Suprapubic skin (tissue), 4 donors: ENCODE results near the gene ROBO1. TPM values are rescaled to one million over a fixed set of nuclear protein-coding genes. Genes with fewer than 3 reads are reported as not detected.

Experiments used
- DNase-seq, 2 donors: peaks; one replicate each; pipeline ENCODE4 v3.0.0-alpha.2; 2019; ENCODE audit warnings: low spot score in 2 of 2
- H3K27ac ChIP-seq: fragments of 200-600 bp; sonication (generic); one replicate; pipeline ENCODE4 v1.5.1; 2019
- H3K27me3 ChIP-seq: fragments of 200-600 bp; sonication (generic); one replicate; pipeline ENCODE4 v1.5.1; 2019
- H3K36me3 ChIP-seq: fragments of 200-600 bp; sonication (generic); one replicate; pipeline ENCODE4 v1.5.1; 2019
- H3K4me1 ChIP-seq: fragments of 200-600 bp; sonication (generic); one replicate; pipeline ENCODE4 v1.5.1; 2019
- H3K4me3 ChIP-seq: fragments of 200-600 bp; sonication (generic); one replicate; pipeline ENCODE4 v1.5.1; 2019; ENCODE audit warnings: mild to moderate bottlenecking
- H3K9me3 ChIP-seq: fragments of 200-600 bp; sonication (generic); one replicate; pipeline ENCODE4 v1.5.1; 2019
- EP300 ChIP-seq: sonication (generic); formaldehyde crosslinking; IDR thresholded peaks from one replicate; pipeline ENCODE4 v1.6.1; 2017; ENCODE audit warnings: antibody characterized with exemption
- POLR2A ChIP-seq, 2 donors: fragments of 450-650 bp; IDR thresholded peaks; one replicate each; pipeline ENCODE4 v1.6.1; 2017; ENCODE audit warnings: antibody characterized with exemption in 2 of 2, mild to moderate bottlenecking in 2 of 2, moderate library complexity in 2 of 2
- POLR2AphosphoS5 ChIP-seq, 3 donors: sonication (generic); formaldehyde crosslinking; IDR thresholded peaks; one replicate each; pipeline ENCODE4 v1.6.1; 2017; ENCODE audit warnings: antibody characterized with exemption in 3 of 3
- WGBS: methylation state at CpG from one replicate; pipeline ENCODE4 v1.1.5; 2018; 5-methylcytosine and 5-hydroxymethylcytosine counted together
- total RNA-seq, 4 donors: library from RNA; depleted of rRNA; stranded (reverse); fragments of >200 nt; gene quantifications; one replicate each; pipeline ENCODE4 v1.1.0, GENCODE V29; 2016
- TF ChIP-seq, protein P1 (sequence below), 2 donors: fragments of 200-600 bp in 1 of 2; fragments of 450-650 bp in 1 of 2; sonication (generic) in 1 of 2; IDR thresholded peaks; one replicate each; pipeline ENCODE4 v1.5.1; 2016 to 2019; ENCODE audit warnings: antibody characterized with exemption in 2 of 2, mild to moderate bottlenecking in 1 of 2, moderate library complexity in 1 of 2

The ROBO1 gene
- total RNA-seq, 4 donors from 2014 or later: 67.7 to 80.3 (median 71.3) TPM

DNA sequence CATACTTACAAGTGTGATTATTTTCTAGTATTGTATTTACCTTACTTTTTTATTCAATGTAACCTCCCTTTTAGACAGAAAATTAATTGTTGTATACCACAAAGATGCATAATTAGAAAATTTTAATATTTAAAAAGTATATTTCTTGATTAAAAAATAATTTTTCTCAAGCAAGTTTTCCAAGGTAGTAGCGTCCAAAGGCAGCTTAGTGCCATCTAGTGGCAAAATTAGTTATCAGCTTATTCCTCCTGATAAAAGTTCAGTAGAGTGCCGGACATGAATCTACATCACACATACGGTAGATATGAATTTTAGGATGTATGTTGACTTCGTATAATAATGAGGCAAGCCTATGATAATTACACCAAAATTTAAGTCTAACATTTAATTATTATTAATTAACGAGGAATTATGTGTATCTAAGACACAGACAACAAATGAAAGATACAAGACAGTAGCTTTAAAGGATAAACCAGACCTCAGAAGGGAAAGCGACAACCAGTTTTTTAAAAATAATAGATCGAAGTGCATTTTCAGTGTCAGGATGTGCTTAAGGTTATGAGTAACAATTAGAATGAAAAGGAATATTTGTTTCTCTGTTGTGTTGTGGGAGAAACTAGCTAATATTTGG is 405.9 kb downstream of the ROBO1 start:
- no peak overlapping the region for H3K27ac ChIP-seq
- TF ChIP-seq POLR2A (IDR thresholded peaks at IDR 0.05): no peak
- TF ChIP-seq, protein P1, sequence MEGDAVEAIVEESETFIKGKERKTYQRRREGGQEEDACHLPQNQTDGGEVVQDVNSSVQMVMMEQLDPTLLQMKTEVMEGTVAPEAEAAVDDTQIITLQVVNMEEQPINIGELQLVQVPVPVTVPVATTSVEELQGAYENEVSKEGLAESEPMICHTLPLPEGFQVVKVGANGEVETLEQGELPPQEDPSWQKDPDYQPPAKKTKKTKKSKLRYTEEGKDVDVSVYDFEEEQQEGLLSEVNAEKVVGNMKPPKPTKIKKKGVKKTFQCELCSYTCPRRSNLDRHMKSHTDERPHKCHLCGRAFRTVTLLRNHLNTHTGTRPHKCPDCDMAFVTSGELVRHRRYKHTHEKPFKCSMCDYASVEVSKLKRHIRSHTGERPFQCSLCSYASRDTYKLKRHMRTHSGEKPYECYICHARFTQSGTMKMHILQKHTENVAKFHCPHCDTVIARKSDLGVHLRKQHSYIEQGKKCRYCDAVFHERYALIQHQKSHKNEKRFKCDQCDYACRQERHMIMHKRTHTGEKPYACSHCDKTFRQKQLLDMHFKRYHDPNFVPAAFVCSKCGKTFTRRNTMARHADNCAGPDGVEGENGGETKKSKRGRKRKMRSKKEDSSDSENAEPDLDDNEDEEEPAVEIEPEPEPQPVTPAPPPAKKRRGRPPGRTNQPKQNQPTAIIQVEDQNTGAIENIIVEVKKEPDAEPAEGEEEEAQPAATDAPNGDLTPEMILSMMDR (IDR thresholded peaks at IDR 0.05): peak in 1 of 2 donors; percentile 62
- DNase-seq: no peak
- H3K9me3 ChIP-seq: no peaks in the 10 kb centered on the region
- no peaks in the 10 kb centered on the region for H3K36me3 ChIP-seq
- peaks cover 9% of the 10 kb centered on the region for H3K4me1 ChIP-seq
- H3K4me3 ChIP-seq: no peak overlapping the region
- WGBS: 24% methylated on average over 7 of the region's 7 CpGs
- no peaks in the 10 kb centered on the region for H3K27me3 ChIP-seq

DNA sequence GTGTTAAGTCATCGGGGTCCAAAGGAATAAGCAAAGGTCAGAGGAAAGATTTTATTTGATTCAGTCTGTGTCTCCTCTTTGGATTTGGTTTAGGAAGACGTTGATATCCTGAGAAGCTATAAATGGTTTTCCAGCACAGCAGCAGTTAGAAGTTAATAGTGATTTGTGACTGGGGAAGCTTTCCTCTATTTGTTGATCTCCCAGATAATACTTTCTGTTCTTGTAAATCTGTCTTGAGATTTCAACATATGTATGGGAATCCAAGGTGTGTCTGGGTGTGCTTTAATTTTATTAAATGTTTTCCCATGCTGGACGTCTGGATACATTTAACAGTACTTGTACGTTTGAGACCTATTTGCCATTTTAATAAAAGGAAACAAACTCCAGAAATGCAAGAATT is 409.5 kb downstream of the ROBO1 start:
- TF ChIP-seq, protein P1 (IDR thresholded peaks at IDR 0.05): no peak
- TF ChIP-seq EP300 (no peak), POLR2A (IDR thresholded peaks at IDR 0.05) (no peak), POLR2AphosphoS5 (IDR thresholded peaks at IDR 0.05) (no peak)
- H3K9me3 ChIP-seq: no peaks in the 10 kb centered on the region
- H3K27ac ChIP-seq: no peak overlapping the region
- H3K4me1 ChIP-seq: peaks cover 9% of the 10 kb centered on the region
- no peaks in the 10 kb centered on the region for H3K27me3 ChIP-seq
- no peaks in the 10 kb centered on the region for H3K36me3 ChIP-seq
- WGBS: 61% methylated on average over 4 of the region's 4 CpGs
- no peak overlapping the region for H3K4me3 ChIP-seq
- no peak for DNase-seq

DNA sequence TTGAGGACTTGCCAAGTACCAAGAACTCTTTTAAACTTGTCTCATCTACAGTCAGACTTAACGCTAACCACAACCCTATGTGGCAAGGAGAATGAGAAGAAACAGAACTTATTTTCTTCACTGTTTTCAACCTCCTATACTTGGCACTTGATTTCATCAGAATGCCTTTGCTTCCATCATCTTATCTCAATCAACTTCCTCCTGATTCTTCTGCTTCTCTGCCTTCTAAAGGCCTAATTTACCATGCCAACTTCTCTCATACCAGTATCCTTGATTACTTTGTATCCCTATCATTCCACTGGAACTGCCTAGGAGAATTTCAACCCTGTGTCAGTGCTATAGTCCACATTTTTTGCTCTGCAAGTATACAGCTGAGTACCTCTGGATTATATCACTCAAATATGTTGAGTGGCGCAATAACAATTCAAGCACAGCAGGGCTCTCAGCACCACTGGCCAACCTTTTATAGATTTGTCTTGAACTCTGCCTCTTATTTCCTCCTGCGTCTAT is 413.6 kb downstream of the ROBO1 start:
- no peak for DNase-seq
- no peaks in the 10 kb centered on the region for H3K27me3 ChIP-seq
- WGBS: 90% methylated on average over 3 of the region's 3 CpGs

DNA sequence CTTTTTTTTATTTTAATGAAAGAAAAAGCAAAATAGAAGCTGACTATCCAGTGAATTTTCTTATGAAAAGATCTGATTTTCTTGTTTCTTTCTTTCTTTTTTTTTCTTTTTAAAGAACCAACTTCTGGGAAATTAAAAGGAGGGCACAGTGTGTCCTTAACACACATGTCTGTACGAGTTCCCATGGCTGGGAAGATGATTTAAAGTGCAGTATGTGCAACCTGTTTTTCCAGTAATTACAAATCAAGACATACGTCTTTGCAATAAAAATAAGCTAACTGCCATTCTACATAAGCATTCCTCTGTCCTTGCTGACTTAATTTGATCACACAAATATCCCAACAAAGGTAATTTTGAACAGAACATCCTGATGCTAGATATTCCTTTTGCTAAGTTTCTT is 416.1 kb downstream of the ROBO1 start:
- Histone ChIP-seq H3K4me1 (peaks cover 6% of the 10 kb centered on the region), H3K36me3 (no peaks in the 10 kb centered on the region), H3K27ac (peak overlapping the region; percentile 83), H3K4me3 (no peak overlapping the region), H3K27me3 (no peaks in the 10 kb centered on the region), H3K9me3 (no peaks in the 10 kb centered on the region)
- no peak for DNase-seq
- WGBS: 46% methylated on average over 2 of the region's 2 CpGs
- TF ChIP-seq POLR2AphosphoS5 (IDR thresholded peaks at IDR 0.05) (peak in 1 of 3 donors; percentile 56), POLR2A (IDR thresholded peaks at IDR 0.05) (no peak)

More for the DNA sequence above, 413.6 kb downstream of the ROBO1 start:
- H3K27ac ChIP-seq: no peak overlapping the region
- no peaks in the 10 kb centered on the region for H3K36me3 ChIP-seq
- H3K4me1 ChIP-seq: peaks cover 12% of the 10 kb centered on the region
- TF ChIP-seq, protein P1 (IDR thresholded peaks at IDR 0.05): no peak
- TF ChIP-seq POLR2AphosphoS5 (IDR thresholded peaks at IDR 0.05) (no peak), EP300 (no peak), POLR2A (IDR thresholded peaks at IDR 0.05) (no peak)
- H3K9me3 ChIP-seq: no peaks in the 10 kb centered on the region
- no peak overlapping the region for H3K4me3 ChIP-seq

DNA sequence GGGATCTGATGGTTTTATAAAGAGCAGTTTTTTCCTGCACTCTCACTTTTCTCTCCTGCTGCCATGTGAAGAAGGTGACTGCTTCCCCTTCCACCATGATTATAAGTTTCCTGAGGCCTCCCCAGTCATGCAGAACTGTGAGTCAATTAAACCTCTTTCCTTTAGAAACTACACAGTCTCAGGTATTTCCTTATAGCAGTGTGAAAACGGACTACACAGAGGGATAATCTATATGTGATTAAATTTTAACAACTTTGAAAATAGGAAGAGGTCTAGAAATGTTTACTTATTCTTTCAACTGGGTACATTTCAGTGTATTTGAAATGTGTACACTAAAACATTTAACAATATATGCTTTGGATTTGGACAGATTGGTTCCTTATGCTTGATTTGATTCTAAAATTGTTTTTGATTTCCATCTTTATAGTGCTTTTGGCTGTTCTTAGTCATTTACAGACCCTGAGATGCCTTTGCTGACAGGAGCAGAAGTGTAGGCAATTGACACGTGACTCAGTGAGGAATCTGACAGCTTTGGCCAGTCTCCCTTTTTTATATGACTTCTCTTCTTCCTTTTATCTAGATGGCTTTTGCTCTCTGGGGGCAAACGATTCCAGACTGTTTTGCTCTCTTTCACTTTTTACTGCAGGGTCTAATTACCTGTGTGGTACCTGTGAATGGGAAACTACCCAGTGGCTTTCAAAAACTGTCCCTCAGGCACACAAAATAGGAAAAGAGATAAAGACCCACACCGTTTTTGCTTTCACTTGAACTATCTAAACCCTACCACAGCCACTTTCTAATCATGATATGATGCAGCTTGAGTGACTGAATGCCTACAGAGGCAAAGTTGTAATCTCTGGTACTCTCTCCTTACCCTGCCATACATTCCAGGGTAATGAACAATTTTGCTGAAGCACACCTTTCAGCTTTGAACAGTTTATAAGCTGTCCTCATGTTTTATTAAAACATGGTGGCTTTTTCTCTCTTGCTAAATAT is 422.6 kb downstream of the ROBO1 start:
- TF ChIP-seq EP300: no peak
- no peak for TF ChIP-seq POLR2AphosphoS5 (IDR thresholded peaks at IDR 0.05)
- TF ChIP-seq, protein P1 (IDR thresholded peaks at IDR 0.05): no peak
- TF ChIP-seq POLR2A (IDR thresholded peaks at IDR 0.05): no peak
- Histone ChIP-seq H3K4me1 (no peaks in the 10 kb centered on the region), H3K9me3 (no peaks in the 10 kb centered on the region), H3K4me3 (no peak overlapping the region), H3K27ac (no peak overlapping the region), H3K36me3 (no peaks in the 10 kb centered on the region), H3K27me3 (no peaks in the 10 kb centered on the region)
- 36% methylated on average over 4 of the region's 4 CpGs for WGBS
- DNase-seq: no peak
